Right lobe of liver (tissue), 4 donors: Measurements from ENCODE around the gene SUV39H1.

Experiments
- POLR2A ChIP-seq: fragments of 450-650 bp; IDR thresholded peaks from one replicate; pipeline ENCODE4 v1.6.1; 2017; ENCODE audit warnings: antibody characterized with exemption, mild to moderate bottlenecking
- TF ChIP-seq, protein P1 (sequence below), 4 donors: fragments of 200-600 bp in 3 of 4; fragments of 450-650 bp in 1 of 4; IDR thresholded peaks; one replicate each; pipeline versions ENCODE4 v1.5.1 to v1.8.0; 2016 to 2022; ENCODE audit warnings: antibody characterized with exemption in 4 of 4, mild to moderate bottlenecking in 2 of 4
- donor health status: DM: no; HTN: no; CAD: no.
- donor health status: DM: no; HTN: no; CAD: no.
- donor health status: DM: no; HTN: yes; CAD: no.

DNA sequence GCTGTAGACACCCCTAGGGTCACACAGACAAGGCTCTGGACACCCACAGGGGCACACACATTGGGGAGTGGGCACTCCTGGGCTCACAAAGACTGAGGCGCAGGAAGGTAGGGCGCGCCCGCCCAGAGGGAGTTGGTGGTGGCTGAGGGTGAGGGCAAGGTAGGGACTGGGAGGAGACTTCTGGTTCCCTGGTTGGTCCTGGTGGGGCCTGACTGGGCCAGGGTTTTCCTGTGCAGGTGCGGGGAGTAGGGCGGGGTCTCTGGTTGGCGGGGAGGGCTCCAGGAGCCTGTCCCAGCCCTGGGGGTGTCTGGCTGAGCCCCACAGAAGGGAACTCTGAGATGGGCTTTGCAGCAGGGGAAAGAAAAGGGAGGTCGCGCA is 19.7 kb upstream of the SUV39H1 start:
- TF ChIP-seq, protein P1, sequence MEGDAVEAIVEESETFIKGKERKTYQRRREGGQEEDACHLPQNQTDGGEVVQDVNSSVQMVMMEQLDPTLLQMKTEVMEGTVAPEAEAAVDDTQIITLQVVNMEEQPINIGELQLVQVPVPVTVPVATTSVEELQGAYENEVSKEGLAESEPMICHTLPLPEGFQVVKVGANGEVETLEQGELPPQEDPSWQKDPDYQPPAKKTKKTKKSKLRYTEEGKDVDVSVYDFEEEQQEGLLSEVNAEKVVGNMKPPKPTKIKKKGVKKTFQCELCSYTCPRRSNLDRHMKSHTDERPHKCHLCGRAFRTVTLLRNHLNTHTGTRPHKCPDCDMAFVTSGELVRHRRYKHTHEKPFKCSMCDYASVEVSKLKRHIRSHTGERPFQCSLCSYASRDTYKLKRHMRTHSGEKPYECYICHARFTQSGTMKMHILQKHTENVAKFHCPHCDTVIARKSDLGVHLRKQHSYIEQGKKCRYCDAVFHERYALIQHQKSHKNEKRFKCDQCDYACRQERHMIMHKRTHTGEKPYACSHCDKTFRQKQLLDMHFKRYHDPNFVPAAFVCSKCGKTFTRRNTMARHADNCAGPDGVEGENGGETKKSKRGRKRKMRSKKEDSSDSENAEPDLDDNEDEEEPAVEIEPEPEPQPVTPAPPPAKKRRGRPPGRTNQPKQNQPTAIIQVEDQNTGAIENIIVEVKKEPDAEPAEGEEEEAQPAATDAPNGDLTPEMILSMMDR (IDR thresholded peaks at IDR 0.05) = no peak
- no peak for TF ChIP-seq POLR2A
